ENCODE measurements around the gene CBLIF.
"Not testable (repeated sequence)": the region's sequence is repeated elsewhere in the genome, so short reads cannot be mapped to it uniquely, and the experiment has no call there.

The CBLIF gene

GRCh38 chr11:59791639-59792038, 53.7 kb downstream of the CBLIF start:
- DNase-seq, result no peak

DNA sequence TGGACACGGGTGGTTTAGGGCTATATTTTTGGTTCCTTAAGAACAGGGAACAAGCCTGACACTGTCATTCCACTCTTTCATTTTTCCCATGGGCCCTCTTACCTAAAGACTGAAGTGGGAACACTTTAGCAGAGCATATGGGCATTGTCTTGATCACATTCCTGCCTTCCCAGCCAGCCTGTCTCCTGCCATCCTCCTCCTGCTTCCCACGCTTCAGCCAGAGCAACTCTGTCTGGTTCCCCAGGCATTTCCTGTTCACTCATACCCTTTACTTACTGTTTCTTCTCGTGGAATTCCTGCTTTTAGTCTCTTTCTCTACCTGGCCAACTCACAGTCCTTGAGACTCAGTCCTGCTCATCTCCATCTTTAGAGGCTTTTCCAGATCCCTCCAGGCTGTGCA, 57.5 kb downstream of the CBLIF start:
- DNase-seq, result no peak

DNA sequence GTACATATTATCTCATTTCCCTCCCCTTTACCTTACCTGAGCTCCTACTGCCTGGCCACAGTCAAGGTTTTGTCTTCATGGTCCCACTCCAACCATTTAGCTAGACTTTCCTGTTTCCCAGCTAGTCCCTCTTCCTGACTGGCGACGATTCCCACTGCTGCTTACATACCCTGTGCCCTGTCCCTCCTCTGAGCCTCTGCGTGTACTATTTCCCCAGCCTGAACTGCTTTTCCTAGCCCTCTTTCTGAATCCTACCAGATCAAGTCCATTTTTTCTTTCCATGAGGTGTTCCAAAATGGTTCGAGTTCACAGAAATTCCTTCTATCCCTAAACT, 58.1 kb downstream of the CBLIF start:
- no peak for DNase-seq

DNA sequence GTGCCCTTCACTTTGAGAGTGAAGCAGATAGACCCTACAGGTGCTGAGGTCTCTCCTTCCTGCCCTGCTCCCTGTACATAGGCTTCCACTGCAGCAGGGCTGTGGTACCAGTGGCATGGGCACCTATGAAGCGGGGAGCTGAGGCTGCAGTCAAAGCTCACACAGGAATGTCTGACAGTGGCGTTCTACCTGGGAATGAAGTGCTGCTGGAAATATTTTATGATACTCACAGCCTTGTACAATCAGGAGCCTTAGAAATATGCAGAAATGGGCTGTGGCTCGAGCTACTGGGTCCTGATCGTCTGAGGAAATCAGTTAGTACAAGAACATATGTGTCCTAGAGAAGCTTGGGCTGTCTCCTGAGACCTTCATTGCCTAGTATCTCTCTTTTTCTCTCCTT, 59.5 kb downstream of the CBLIF start:
- DNase-seq, result no peak

DNA sequence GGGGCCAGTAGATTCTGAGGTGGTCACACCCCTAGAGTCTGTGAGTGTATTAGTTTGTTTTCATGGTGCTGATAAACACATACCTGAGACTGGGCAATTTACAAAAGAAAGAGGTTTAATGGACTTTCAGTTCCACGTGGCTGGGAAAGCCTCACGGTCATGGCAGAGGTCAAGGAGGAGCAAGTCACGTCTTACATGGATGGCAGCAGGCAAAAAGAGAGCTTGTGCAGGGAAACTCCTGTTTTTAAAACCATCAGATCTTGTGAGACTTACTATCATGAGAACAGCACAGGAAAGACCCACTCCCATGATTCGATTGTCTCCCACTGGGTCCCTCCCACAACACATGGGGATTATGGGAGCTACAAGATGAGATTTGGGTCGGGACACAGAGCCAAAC, 60.9 kb downstream of the CBLIF start:
- not testable (repeated sequence) for DNase-seq

GRCh38 chr11:59783632-59784090, 61.6 kb downstream of the CBLIF start:
- peak; percentile 61 for DNase-seq

GRCh38 chr11:59782080-59782479, 63.2 kb downstream of the CBLIF start:
- no peak for DNase-seq

GRCh38 chr11:59779487-59779886, 65.8 kb downstream of the CBLIF start:
- no peak for DNase-seq
